ENCODE measurements around the gene MCCC1. TPM values are rescaled to one million over a fixed set of nuclear protein-coding genes. Genes with fewer than 3 reads are reported as not detected.

Gene MCCC1
- total RNA-seq, 1 donor from 2014 or later, result 49.9 TPM

DNA sequence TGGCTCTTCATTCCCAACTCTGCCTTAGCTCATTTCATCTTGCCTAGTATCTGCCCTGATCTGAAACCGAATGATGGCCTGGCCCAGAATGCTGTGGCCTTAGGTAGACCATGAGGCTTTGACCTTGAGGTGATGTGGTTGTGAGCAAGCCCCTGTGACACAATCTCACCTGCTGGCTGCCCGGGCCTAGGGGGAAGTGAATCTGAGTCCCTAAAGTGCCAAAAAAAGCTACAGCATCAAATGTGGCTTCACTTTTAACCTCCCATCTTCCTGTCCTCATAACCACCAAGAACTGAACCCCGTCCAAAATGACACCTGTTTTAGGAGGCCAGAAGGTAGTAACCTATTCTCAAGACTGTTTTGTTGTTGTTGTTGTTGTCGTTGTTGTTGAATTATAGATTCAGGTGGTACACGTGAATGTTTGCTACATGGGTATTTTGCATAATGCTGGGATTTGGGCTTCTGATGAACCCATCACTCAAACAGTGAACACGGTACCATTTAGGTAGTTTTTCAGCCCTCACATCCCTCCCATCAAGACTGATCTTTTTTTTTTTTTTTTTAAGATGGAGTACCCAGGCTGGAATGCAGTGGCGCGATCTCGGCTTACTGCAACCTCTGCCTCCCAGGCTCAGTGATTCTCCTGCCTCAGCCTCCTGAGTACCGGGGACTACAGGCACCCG is 54.6 kb downstream of the MCCC1 start:
- Histone ChIP-seq H3K27ac (no peak overlapping the region), H3K4me1 (no peaks in the 10 kb centered on the region), H3K9me3 (no peaks in the 10 kb centered on the region), H3K27me3 (ENCODE audit: low read depth) (no peaks in the 10 kb centered on the region), H3K36me3 (peaks cover 76% of the 10 kb centered on the region), H3K4me3 (no peak overlapping the region)
- TF ChIP-seq CTCF (IDR thresholded peaks at IDR 0.05), result no peak
- DNase-seq, result no peak
- intact Hi-C loops (cut with DNase I), result no loop called here
- no peak for ATAC-seq

- DNase-seq (no peak), ATAC-seq (no peak)
- Histone ChIP-seq H3K4me3 (no peak overlapping the region), H3K27ac (no peak overlapping the region), H3K27me3 (ENCODE audit: low read depth) (no peaks in the 10 kb centered on the region), H3K36me3 (peaks cover 85% of the 10 kb centered on the region), H3K9me3 (no peaks in the 10 kb centered on the region), H3K4me1 (no peaks in the 10 kb centered on the region)
- no peak for TF ChIP-seq CTCF (IDR thresholded peaks at IDR 0.05)
- intact Hi-C loops (cut with DNase I), result no loop called here
Observed at GRCh38 chr3:183038757-183039156, 60.5 kb downstream of the MCCC1 start.

DNA sequence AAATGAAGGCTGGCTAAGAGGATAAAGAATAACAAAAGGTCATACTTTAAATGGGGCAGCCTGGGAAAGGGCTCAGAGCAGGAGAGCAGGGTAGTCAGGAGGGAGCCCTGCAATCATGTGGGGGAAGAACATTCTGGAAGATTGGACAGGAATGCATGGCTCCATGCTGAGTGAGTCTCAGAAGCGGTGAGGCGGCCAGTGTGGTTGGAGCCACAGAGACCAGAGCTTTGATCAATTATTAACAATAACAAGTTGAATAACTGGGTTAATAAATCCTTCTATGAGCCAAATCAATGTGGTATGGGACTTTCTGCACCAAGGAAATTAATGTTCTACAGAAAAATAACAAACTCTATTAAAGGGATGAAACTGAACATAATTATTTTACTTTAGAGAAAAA is 61.1 kb downstream of the MCCC1 start:
- intact Hi-C loops (cut with DNase I), result no loop called here
- no peak for DNase-seq
- no peaks in the 10 kb centered on the region for H3K27me3 ChIP-seq (ENCODE audit: low read depth)
- no peaks in the 10 kb centered on the region for H3K4me1 ChIP-seq
- H3K4me3 ChIP-seq, result no peak overlapping the region
- H3K9me3 ChIP-seq, result no peaks in the 10 kb centered on the region
- H3K27ac ChIP-seq, result no peak overlapping the region
- no peak for ATAC-seq
- peaks cover 85% of the 10 kb centered on the region for H3K36me3 ChIP-seq
- TF ChIP-seq CTCF (IDR thresholded peaks at IDR 0.05), result no peak

GRCh38 chr3:183033746-183034145 is 65.5 kb downstream of the MCCC1 start:
- H3K9me3 ChIP-seq, result no peaks in the 10 kb centered on the region
- no peak for TF ChIP-seq CTCF (IDR thresholded peaks at IDR 0.05)
- H3K27ac ChIP-seq, result no peak overlapping the region
- ATAC-seq (no peak), DNase-seq (no peak)
- no peaks in the 10 kb centered on the region for H3K4me1 ChIP-seq
- H3K36me3 ChIP-seq, result peaks cover 95% of the 10 kb centered on the region
- intact Hi-C loops (cut with DNase I), result no loop called here
- no peaks in the 10 kb centered on the region for H3K27me3 ChIP-seq (ENCODE audit: low read depth)
- H3K4me3 ChIP-seq, result no peak overlapping the region

DNA sequence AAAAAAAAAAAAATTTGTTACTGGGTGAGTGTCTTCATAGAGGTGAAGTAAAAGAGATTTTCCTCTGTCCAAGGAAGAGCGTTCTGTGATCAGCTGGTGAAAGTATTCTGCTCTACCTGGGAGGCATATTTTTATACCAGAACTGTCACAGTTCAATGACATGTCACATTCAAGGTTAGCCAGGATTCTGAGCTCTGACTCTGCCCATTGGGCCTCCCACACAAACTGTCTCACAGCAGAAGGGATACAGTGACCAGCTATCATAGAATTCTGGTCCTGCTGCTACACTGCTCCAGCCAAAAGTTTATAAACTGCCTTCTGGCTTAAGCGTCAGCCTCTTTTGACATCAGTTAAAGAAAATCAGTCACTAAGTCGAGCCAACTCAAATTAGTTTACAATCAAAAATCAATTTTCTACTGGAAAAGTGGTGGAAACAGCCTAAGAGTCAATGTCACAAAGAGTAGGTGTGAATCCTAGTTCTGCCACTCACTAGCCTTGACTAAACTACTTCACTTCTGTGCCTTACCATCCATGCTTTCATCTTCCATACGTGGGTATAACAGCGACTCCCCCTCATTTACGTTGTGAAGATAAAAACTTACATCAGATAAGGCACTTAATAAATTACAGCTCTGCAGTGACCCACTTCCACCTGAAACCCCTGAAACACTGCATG is 66.3 kb downstream of the MCCC1 start:
- Histone ChIP-seq H3K4me1 (no peaks in the 10 kb centered on the region), H3K27me3 (ENCODE audit: low read depth) (no peaks in the 10 kb centered on the region), H3K27ac (no peak overlapping the region), H3K9me3 (no peaks in the 10 kb centered on the region), H3K36me3 (peaks cover 92% of the 10 kb centered on the region), H3K4me3 (no peak overlapping the region)
- DNase-seq, result no peak
- intact Hi-C loops (cut with DNase I), result no loop called here
- no peak for ATAC-seq
- no peak for TF ChIP-seq CTCF (IDR thresholded peaks at IDR 0.05)

Measured in lower lobe of right lung (tissue), 2 donors.